ENCODE data around the gene HRH2. TPM values are rescaled to one million over a fixed set of nuclear protein-coding genes. Genes with fewer than 3 reads are reported as not detected.

Gene HRH2
- total and polyA plus RNA-seq, 4 experiments from 2014 or later: 0.63 to 5.2 (median 4.1) TPM

- H3K36me3 Mint-ChIP-seq: peaks cover 26 to 52% of the 10 kb centered on the region in 2 donors
- peaks cover 4 to 16% (median 9%) of the 10 kb centered on the region in 4 donors for H3K4me1 Mint-ChIP-seq
- ChIA-PET POLR2A (ENCODE audit: partially characterized antibody) (no interaction called here), CTCF (ENCODE audit: partially characterized antibody) (interaction anchor here (0.7 to 5.7 kb wide), 4 partner anchors 11 to 221 kb away, joined by 3 to 40 read pairs (median 10); no protein-coding TSS in a partner anchor)
- intact Hi-C loops (cut with micrococcal nuclease): no loop called here
- no peak overlapping the region for H3K27ac Mint-ChIP-seq
- H3K27me3 ChIP-seq (ENCODE audit: insufficient read depth, low read length): no peaks in the 10 kb centered on the region
- H3K9me3 Mint-ChIP-seq: no peaks in the 10 kb centered on the region
- no peak overlapping the region for H3K4me3 Mint-ChIP-seq
- no peaks in the 10 kb centered on the region for H3K4me1 ChIP-seq (ENCODE audit: insufficient read depth, low read length)
- DNase-seq: no peak
- H3K27me3 Mint-ChIP-seq: no peaks in the 10 kb centered on the region
- no peak overlapping the region for H3K4me3 ChIP-seq (ENCODE audit: low read length in 2 of 2)
- no peak overlapping the region for H3K27ac ChIP-seq (ENCODE audit: low read depth, low read length)
- no peaks in the 10 kb centered on the region for H3K9me3 ChIP-seq (ENCODE audit: control insufficient read depth in 1 of 2, low read length in 2 of 2)
- H3K36me3 ChIP-seq (ENCODE audit: insufficient read depth, low read length): peaks cover 20% of the 10 kb centered on the region
Observed at GRCh38 chr5:175685701-175686350, 28.0 kb downstream of the HRH2 start.

DNA sequence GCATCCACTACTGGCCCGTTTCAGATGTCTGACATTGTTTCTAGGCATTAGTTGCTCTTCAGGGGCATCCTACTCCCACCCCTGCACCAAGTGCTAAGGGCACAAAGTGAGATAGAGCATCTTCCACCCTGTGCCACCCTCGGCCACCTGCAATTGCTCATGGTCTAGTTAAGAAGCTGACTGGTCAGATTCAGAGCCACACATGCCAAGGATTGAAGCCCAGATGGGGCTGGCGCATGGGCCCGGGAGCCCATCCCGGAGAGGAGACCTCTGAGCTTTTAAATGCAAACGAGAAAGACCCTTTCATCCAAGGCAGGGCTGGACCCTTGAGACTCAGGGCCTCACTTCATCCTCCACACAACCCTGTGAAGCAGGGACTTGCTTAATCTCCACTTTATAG lies 28.5 kb downstream of the HRH2 start:
- Histone ChIP-seq H3K4me1 (ENCODE audit: insufficient read depth, low read length) (no peaks in the 10 kb centered on the region), H3K27ac (ENCODE audit: low read depth, low read length) (no peak overlapping the region), H3K4me3 (ENCODE audit: low read length in 2 of 2) (no peak overlapping the region), H3K36me3 (ENCODE audit: insufficient read depth, low read length) (peaks cover 20% of the 10 kb centered on the region), H3K9me3 (ENCODE audit: control insufficient read depth in 1 of 2, low read length in 2 of 2) (no peaks in the 10 kb centered on the region), H3K27me3 (ENCODE audit: insufficient read depth, low read length) (no peaks in the 10 kb centered on the region)
- intact Hi-C loops (cut with micrococcal nuclease): no loop called here
- no peak overlapping the region for H3K4me3 Mint-ChIP-seq
- ChIA-PET CTCF (ENCODE audit: partially characterized antibody) (interaction anchor here (0.7 to 5.7 kb wide), 4 partner anchors 10 to 222 kb away, joined by 3 to 40 read pairs (median 10); no protein-coding TSS in a partner anchor), POLR2A (ENCODE audit: partially characterized antibody) (no interaction called here)
- DNase-seq: no peak
- peaks cover 27 to 55% of the 10 kb centered on the region in 2 donors for H3K36me3 Mint-ChIP-seq
- H3K9me3 Mint-ChIP-seq: no peaks in the 10 kb centered on the region
- H3K4me1 Mint-ChIP-seq: peaks cover 7 to 18% (median 11%) of the 10 kb centered on the region in 4 donors
- H3K27ac Mint-ChIP-seq: peak overlapping the region in 1 of 7 donors; percentile 43
- H3K27me3 Mint-ChIP-seq: no peaks in the 10 kb centered on the region

GRCh38 chr5:175686826-175687225 lies 29.0 kb downstream of the HRH2 start:
- H3K4me3 Mint-ChIP-seq: no peak overlapping the region
- CTCF ChIA-PET (ENCODE audit: partially characterized antibody): interaction anchor here (1.9 to 5.7 kb wide), 4 partner anchors 9 to 152 kb away, joined by 4 to 40 read pairs (median 10); no protein-coding TSS in a partner anchor

DNA sequence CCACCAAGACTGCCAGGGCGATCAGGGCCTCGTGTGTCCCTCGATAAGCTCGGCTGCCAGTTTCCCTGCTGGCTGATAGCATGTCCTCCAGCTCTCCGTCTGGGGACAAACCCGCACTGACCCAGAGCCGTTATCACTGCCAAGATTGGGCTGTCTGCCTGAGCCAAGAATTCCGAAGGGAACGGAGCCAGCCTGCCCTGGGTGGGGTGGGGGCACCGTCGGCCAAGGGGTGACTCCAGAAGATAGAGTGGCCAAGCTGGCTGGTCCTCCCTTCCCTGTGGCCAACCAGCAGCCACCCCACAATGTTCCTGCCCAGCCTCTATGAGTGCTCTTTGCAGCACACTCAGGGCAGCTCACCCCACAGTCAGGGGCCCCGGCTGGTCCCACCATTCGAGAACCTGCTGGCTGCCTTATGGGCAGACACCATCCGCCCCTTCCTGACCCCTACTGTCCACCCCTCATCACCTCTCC lies 29.4 kb downstream of the HRH2 start:
- peaks cover 7 to 18% (median 11%) of the 10 kb centered on the region in 4 donors for H3K4me1 Mint-ChIP-seq
- Histone ChIP-seq H3K4me3 (ENCODE audit: low read length in 2 of 2) (no peak overlapping the region), H3K9me3 (ENCODE audit: control insufficient read depth in 1 of 2, low read length in 2 of 2) (no peaks in the 10 kb centered on the region), H3K27ac (ENCODE audit: low read depth, low read length) (no peak overlapping the region), H3K27me3 (ENCODE audit: insufficient read depth, low read length) (no peaks in the 10 kb centered on the region), H3K4me1 (ENCODE audit: insufficient read depth, low read length) (no peaks in the 10 kb centered on the region), H3K36me3 (ENCODE audit: insufficient read depth, low read length) (peaks cover 20% of the 10 kb centered on the region)
- no peak overlapping the region for H3K27ac Mint-ChIP-seq
- H3K27me3 Mint-ChIP-seq: no peaks in the 10 kb centered on the region
- no peaks in the 10 kb centered on the region for H3K9me3 Mint-ChIP-seq
- intact Hi-C loops (cut with micrococcal nuclease): no loop called here
- CTCF ChIA-PET (ENCODE audit: partially characterized antibody): interaction anchor here (1.9 to 5.7 kb wide), 3 partner anchors 9 to 152 kb away, joined by 4 to 40 read pairs (median 6); no protein-coding TSS in a partner anchor
- POLR2A ChIA-PET (ENCODE audit: partially characterized antibody): no interaction called here
- peaks cover 27 to 51% of the 10 kb centered on the region in 2 donors for H3K36me3 Mint-ChIP-seq
- DNase-seq: no peak
- no peak overlapping the region for H3K4me3 Mint-ChIP-seq

More at GRCh38 chr5:175686826-175687225, 29.0 kb downstream of the HRH2 start:
- H3K4me1 ChIP-seq (ENCODE audit: insufficient read depth, low read length): no peaks in the 10 kb centered on the region
- Mint-ChIP-seq H3K9me3 (no peaks in the 10 kb centered on the region), H3K4me1 (peaks cover 7 to 18% (median 11%) of the 10 kb centered on the region in 4 donors), H3K27me3 (no peaks in the 10 kb centered on the region), H3K36me3 (peaks cover 27 to 55% of the 10 kb centered on the region in 2 donors), H3K27ac (peak overlapping the region in 2 of 7 donors; percentile 18 to 43)
- no peak for DNase-seq
- no peak overlapping the region for H3K27ac ChIP-seq (ENCODE audit: low read depth, low read length)
- H3K4me3 ChIP-seq (ENCODE audit: low read length in 2 of 2): no peak overlapping the region
- no peaks in the 10 kb centered on the region for H3K9me3 ChIP-seq (ENCODE audit: control insufficient read depth in 1 of 2, low read length in 2 of 2)
- H3K27me3 ChIP-seq (ENCODE audit: insufficient read depth, low read length): no peaks in the 10 kb centered on the region
- H3K36me3 ChIP-seq (ENCODE audit: insufficient read depth, low read length): peaks cover 20% of the 10 kb centered on the region
- intact Hi-C loops (cut with micrococcal nuclease): no loop called here
- POLR2A ChIA-PET (ENCODE audit: partially characterized antibody): no interaction called here

DNA sequence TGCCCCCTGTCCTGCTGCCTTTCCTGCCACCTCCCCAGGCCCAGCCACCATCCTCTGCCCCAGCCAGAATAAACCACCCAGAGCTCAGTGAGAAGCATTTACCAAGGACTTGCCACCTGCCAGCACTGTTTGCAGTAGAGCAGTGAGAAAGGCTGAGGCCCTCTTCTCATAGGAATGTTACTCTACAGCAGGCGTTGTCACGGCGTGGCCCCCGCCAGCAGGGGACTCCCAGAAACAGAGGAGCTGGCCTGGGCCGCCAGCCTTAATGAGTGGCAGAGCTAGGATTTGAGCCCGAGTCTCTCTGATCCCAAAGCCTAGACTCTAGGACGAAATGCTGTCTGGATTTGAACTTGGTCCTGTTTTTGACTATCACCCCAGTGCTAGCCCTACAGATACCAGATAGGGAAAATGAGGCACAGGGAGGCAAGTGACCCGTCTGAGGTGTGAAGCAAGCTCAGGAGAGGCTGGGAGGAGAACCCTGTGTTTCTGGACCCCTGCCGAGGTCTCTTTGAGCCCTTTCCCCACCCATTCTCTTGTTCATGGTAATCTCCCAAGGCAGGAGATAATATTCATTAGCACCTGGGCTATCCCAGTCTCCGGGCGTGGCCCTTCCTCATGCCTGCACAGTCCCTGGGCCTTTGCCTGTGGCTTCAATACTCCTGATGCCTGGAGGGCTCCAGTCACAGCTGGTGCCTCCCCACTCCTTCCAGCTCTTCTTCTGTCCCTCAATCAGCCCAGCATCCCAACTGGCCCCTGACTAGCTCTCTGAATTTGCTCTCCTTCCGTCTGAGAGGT lies 30.7 kb downstream of the HRH2 start:
- no peak for DNase-seq
- H3K36me3 ChIP-seq (ENCODE audit: insufficient read depth, low read length): peaks cover 9% of the 10 kb centered on the region
- Mint-ChIP-seq H3K9me3 (no peaks in the 10 kb centered on the region), H3K27me3 (no peaks in the 10 kb centered on the region), H3K4me3 (no peak overlapping the region), H3K27ac (peak overlapping the region in 4 of 7 donors; percentile 3 to 74 (median 13)), H3K36me3 (peaks cover 23 to 41% of the 10 kb centered on the region in 2 donors), H3K4me1 (peaks cover 7 to 24% (median 10%) of the 10 kb centered on the region in 4 donors)
- no peak overlapping the region for H3K4me3 ChIP-seq (ENCODE audit: low read length in 2 of 2)
- ChIA-PET CTCF (ENCODE audit: partially characterized antibody) (interaction anchor here (1.0 to 5.7 kb wide), 4 partner anchors 8 to 153 kb away, joined by 3 to 40 read pairs (median 5); no protein-coding TSS in a partner anchor), POLR2A (ENCODE audit: partially characterized antibody) (no interaction called here)
- no peak overlapping the region for H3K27ac ChIP-seq (ENCODE audit: low read depth, low read length)
- H3K4me1 ChIP-seq (ENCODE audit: insufficient read depth, low read length): no peaks in the 10 kb centered on the region
- no peaks in the 10 kb centered on the region for H3K27me3 ChIP-seq (ENCODE audit: insufficient read depth, low read length)
- intact Hi-C loops (cut with micrococcal nuclease): no loop called here
- no peaks in the 10 kb centered on the region for H3K9me3 ChIP-seq (ENCODE audit: control insufficient read depth in 1 of 2, low read length in 2 of 2)

DNA sequence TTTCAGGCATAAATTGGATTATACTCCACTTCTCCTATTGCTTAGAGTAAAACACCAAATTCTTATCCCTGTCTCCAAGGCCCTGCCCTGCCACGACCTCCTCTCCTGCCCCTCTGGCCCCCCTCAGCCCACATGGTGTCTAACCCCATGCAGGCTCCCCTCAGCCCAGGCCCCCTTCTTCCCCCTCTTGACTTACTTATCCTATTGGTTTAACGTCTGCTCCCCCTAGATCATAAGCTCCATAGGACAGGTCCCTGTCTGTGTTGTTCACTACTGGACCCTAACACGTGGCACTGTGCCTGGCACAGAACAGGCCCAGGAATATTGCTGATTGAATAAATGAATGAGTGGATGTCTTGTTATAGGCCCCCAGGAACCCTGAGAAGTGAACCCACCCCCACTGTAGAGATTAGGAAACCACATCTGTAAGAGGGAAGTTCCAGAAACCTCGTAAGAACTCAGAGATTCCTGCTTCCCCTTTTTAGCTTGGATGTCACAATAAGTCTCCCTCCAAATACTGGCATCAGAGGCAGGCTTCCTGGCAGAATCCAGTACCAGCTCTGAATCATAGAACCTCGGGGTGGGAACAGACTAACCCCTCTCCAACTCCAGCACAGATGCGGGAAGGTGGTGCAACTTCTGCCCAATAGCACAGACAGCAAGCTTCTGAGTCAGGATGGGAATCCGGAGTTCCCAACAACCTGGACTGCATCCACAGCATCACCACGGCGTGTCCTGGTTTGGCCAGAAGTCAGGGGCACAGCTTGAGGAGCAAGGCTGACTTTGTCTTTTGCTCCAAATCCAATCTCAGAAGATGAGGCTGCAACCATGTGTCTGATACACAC lies 31.5 kb downstream of the HRH2 start:
- intact Hi-C loops (cut with micrococcal nuclease): no loop called here
- Histone ChIP-seq H3K36me3 (ENCODE audit: insufficient read depth, low read length) (peaks cover under 1% of the 10 kb centered on the region), H3K4me1 (ENCODE audit: insufficient read depth, low read length) (no peaks in the 10 kb centered on the region), H3K4me3 (ENCODE audit: low read length in 2 of 2) (no peak overlapping the region), H3K9me3 (ENCODE audit: control insufficient read depth in 1 of 2, low read length in 2 of 2) (no peaks in the 10 kb centered on the region), H3K27me3 (ENCODE audit: insufficient read depth, low read length) (no peaks in the 10 kb centered on the region), H3K27ac (ENCODE audit: low read depth, low read length) (no peak overlapping the region)
- peak overlapping the region in 4 of 7 donors; percentile 9 to 74 (median 54) for H3K27ac Mint-ChIP-seq
- peaks cover 7 to 29% (median 14%) of the 10 kb centered on the region in 4 donors for H3K4me1 Mint-ChIP-seq
- no peak for DNase-seq
- no peaks in the 10 kb centered on the region for H3K9me3 Mint-ChIP-seq
- ChIA-PET CTCF (ENCODE audit: partially characterized antibody) (interaction anchor here (1.0 to 5.7 kb wide), 7 partner anchors 7 to 154 kb away, joined by 3 to 40 read pairs (median 4); no protein-coding TSS in a partner anchor), POLR2A (ENCODE audit: partially characterized antibody) (no interaction called here)
- no peak overlapping the region for H3K4me3 Mint-ChIP-seq
- peaks cover 17 to 35% of the 10 kb centered on the region in 2 donors for H3K36me3 Mint-ChIP-seq
- no peaks in the 10 kb centered on the region for H3K27me3 Mint-ChIP-seq
